ENCODE data around the gene IL1F10.

GRCh38 chr2:113054066-113054465 is 13.7 kb upstream of the IL1F10 start:
- TF ChIP-seq CTCF (IDR thresholded peaks at IDR 0.05; ENCODE audit: poor library complexity) (no peak), EZH2 (IDR thresholded peaks at IDR 0.05; ENCODE audit: borderline replicate concordance) (no peak)

All from hepatocyte (in vitro differentiated cells).